CD1c-positive myeloid dendritic cell (primary cell): Measurements from ENCODE around the gene CACNA1E.
A peak's percentile ranks its signal among the peaks of the same experiment; 100 is the strongest.

Source experiments
- DNase-seq: peaks from one replicate; pipeline ENCODE4 v3.0.0-alpha.2; 2016; ENCODE audit errors: extremely low spot score

The CACNA1E gene

GRCh38 chr1:181632960-181633359, 149.6 kb downstream of the CACNA1E start:
- no peak for DNase-seq

GRCh38 chr1:181635110-181635509, 151.8 kb downstream of the CACNA1E start:
- no peak for DNase-seq

GRCh38 chr1:181637998-181638397, 154.7 kb downstream of the CACNA1E start:
- DNase-seq: no peak

- no peak for DNase-seq
These were observed 157.6 kb downstream of the CACNA1E start for GRCh38 chr1:181640956-181641355.

GRCh38 chr1:181643631-181644030, 160.3 kb downstream of the CACNA1E start:
- DNase-seq: no peak

- no peak for DNase-seq
These were observed 161.9 kb downstream of the CACNA1E start for GRCh38 chr1:181645171-181645570.

- DNase-seq: no peak
These were observed 163.4 kb downstream of the CACNA1E start for GRCh38 chr1:181646710-181647109.

- no peak for DNase-seq
These were observed 164.2 kb downstream of the CACNA1E start for GRCh38 chr1:181647314-181648035.

GRCh38 chr1:181651276-181651675, 168.0 kb downstream of the CACNA1E start:
- DNase-seq: no peak

GRCh38 chr1:181655756-181656155, 172.4 kb downstream of the CACNA1E start:
- no peak for DNase-seq

- no peak for DNase-seq
These were observed 173.2 kb downstream of the CACNA1E start for GRCh38 chr1:181656491-181656890.

- DNase-seq: no peak
These were observed 175.3 kb downstream of the CACNA1E start for GRCh38 chr1:181658581-181658980.

- DNase-seq: no peak
These were observed 176.1 kb downstream of the CACNA1E start for GRCh38 chr1:181659321-181659957.

- DNase-seq: no peak
These were observed 177.3 kb downstream of the CACNA1E start for GRCh38 chr1:181660621-181661020.

GRCh38 chr1:181661569-181661968, 178.3 kb downstream of the CACNA1E start:
- DNase-seq: peak; percentile 2

GRCh38 chr1:181662606-181663005, 179.3 kb downstream of the CACNA1E start:
- no peak for DNase-seq

- DNase-seq: no peak
These were observed 181.2 kb downstream of the CACNA1E start for GRCh38 chr1:181664543-181664942.

- no peak for DNase-seq
These were observed 185.9 kb downstream of the CACNA1E start for GRCh38 chr1:181669246-181669645.

- no peak for DNase-seq
These were observed 191.3 kb downstream of the CACNA1E start for GRCh38 chr1:181674617-181675016.

- DNase-seq: no peak
These were observed 192.0 kb downstream of the CACNA1E start for GRCh38 chr1:181675091-181675917.

- DNase-seq: no peak
These were observed 192.5 kb downstream of the CACNA1E start for GRCh38 chr1:181675918-181676190.

GRCh38 chr1:181676269-181676668, 193.0 kb downstream of the CACNA1E start:
- DNase-seq: no peak

- DNase-seq: no peak
These were observed 197.0 kb downstream of the CACNA1E start for GRCh38 chr1:181680332-181680731.
